ENCODE measurements around the gene DENND2C.
A peak's percentile ranks its signal among the peaks of the same experiment; 100 is the strongest.

Gene DENND2C

DNA sequence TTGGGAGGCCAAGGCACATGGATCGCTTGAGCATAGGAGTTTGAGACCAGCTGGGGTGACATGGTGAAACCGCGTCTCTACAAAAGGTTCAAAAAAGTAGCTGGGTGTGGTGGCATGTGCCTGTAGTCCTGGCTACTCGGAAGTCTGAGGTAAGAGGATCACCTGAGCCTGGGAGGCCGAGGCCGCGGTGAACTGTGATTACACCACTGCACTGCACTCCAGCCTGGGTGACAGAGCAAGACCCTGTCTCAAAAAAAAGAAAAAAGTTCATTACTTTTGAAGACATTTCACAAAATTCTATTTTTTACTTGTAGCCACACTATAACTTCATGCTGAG is 2.1 kb upstream of the DENND2C start:
- no peak for DNase-seq

DNA sequence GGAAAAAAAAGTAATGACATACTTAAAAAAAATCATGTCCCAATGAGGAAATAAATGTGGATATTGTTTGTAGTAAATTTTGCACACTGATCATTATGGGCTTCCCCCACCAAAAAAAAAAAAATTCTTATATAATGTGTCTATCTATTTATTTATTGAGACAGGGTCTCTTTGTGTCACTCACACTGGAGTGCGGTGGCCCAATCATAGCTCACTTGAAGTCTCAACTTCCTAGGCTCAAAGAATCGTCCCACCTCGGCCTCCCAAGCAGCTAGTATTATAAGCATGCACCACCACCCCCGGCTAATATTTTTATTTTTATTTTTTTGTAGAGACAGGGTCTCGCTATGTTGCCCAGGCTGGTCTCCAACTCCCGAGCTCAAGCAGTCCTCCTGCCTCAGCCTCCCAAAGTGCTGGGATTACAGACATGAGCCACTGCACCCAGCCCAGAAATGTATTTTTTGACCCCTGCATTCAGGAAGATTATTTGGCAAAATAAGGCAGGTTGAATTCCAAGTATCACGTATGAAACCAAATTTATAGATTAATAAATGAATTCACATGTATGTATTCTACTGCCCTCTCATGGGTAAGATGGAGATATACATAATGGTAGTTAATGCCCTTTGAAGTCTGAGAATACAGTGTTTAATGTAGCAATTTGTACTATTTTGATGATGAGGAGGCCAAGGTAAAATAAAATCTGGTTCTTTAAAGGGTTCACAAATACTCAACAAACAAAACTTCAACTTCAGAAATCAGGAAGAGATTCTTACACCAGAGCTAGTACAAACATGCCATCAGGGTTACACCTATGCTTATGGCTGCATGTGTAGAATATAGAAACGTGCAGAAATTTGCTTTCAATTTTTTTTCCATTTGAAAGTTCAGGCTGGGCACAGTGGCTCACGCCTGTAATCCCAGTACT is 1.4 kb upstream of the DENND2C start:
- DNase-seq, result no peak

DNA sequence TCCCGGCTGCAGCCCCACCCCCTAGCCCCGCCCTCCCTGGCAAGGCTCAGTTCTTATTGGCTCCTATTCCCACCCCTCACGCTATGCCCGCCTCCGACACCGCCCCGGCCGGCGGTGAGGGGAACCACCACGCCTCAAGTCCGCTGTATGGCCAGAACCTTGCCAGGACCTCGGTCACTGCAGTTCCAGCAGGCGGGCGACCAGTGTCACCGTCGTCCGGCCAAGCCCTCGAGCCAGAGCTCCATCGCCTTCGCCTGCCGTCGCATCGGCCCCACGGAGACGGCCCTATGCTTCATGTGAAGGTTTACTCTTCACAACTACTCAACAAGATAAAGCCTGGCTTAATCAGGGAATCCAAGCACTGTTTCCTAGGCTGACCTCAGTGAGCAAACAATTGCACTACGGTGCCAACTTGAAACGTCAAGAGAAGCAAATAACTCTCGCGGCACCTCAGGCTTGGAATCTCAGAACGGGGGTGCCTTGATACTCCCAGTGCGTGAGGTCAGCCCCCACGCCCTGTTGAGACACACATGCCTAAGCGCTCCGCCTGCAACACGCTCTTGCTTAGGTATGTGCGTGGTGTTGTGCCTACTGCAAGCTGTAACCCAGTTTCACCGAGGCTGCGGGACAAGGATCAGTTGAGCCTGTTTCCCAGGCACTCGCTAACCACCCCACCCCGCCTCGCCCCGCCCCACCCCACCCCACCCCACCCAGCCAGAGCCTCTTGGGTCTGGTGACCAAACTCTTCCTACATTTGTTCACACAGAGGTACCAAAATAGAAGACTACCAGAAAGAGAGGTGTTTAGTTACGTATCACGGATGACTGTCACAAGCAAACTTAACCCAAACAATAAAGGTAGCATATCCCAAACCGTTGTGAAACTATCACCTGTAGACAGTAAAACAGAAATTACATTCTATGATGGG is 498 bp upstream of the DENND2C start:
- DNase-seq, result peak; percentile 84

DNA sequence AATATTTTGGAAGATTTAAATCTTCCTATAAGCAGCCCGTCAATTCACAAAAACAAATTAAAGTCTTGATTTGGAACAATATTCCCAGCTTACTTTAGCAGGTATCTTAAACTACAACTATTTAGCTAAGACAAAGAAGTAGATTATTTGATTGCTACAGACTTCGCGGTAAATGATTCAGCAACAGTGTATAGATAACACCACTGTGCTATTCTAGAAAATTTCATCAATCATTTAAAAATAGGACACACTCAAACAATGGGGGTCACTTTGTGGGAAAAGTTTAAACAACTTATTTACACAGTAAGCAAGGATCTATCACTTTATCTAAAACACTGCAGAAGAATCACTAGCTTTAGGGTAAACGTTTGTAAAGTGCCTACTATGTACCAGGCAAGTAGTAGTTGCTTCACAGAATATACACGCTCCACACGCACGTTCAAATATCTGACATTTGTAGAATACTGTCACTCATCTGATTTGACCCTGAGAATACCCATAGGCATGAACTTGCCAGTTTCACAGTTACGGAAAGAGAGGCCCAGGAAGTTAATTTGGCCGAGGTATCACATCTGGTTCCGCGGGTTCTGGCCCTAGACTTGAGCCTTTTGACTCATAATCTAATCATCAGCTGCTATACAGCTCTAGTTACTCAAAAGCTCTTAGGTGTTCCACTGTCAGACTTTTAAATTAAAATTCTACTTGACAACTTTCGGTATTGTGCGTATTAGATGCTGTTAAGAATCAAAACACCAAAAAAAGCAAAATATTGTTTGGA is 876 bp downstream of the DENND2C start:
- DNase-seq, result no peak

DNA sequence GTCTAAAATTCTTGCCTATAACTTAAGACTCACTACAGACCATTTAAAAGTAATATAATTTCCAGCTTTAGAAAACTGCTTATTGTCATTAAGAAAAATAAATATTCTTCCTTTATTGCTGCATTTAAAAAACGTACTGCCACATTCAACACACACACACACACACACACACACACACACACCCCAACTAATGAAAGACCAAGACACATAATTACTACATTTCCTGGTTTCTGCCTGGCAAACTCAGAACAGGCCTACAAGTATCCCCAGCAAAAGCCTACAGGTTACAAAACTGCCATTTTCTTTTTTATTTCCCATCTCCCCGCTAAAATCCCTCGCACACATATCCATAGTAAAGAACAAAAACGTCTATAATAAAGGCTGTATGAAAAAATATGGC is 1.5 kb downstream of the DENND2C start:
- DNase-seq, result no peak

DNA sequence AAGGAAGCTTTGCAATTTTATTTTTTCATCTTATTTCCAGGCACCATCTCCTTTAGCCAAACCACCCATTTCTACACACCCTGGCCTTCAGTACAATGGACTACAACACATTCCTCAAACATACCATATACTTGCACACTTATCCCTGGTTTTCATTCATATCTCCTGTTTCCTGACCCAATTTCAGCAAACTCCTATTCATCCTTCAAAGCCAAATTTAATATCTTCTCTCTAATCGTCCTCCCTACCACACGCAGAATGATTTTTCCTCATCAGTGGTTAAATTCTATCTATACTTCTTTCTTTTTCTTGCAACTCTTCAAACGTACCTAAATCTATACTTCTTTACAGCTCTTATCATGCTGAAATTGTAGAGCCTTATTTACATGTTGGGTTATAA is 2.9 kb downstream of the DENND2C start:
- no peak for DNase-seq

DNA sequence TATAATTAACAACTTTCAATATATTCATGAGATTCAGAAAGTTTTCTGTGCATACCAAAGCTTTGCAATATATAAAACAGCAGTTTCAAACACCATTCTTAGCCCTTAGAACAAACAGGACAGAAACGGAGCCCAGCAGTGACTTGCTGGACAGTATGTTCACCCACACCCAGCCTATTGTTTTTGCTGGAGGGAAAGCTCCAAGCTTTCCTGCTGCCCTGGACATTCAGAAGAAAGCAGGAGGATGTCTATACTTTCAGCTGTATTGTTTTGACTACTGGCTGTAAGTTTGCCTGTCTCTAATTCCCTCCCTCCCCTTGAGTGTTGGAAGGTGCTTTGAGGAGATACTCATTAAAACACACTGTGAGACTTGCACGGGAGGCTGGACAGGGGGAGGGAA is 9.6 kb downstream of the DENND2C start:
- DNase-seq, result no peak

DNA sequence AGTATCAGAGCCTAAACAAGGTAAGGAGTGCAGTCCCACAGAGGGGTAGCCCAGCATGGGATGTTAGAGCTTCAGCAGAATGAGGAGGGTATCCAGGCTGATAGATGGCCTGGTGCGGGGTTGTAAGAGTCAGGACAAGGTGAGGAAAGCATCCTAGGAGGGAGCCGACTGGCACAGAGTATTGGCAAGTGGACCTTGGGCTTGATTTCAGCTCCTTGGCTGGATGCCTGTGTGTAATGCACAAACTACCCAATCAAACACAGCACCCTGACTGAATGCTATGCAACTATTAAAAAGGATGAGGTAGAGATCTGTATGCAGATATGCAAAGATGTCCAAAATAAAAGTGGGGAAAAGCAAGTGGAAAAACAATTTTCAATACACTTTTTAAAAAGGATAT is 18.0 kb downstream of the DENND2C start:
- DNase-seq, result no peak

DNA sequence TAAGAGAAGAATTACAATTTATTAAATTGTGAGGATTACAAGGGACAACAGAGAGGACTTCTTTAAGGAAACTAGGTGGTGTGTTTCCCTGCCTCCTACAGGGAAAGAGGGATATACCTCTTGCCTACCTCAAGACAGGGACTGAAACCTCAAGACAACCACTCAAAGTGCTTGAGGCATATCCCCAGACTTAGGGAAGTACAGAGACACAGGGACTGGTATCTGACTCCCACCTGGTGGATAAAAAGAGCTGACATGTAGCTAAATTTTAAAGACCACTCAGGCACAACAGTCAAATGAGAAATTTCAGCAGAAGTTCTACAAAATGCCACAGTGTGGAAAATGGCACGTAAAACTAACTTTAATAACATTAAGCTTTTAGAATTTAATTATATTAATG is 21.3 kb downstream of the DENND2C start:
- DNase-seq, result no peak

DNA sequence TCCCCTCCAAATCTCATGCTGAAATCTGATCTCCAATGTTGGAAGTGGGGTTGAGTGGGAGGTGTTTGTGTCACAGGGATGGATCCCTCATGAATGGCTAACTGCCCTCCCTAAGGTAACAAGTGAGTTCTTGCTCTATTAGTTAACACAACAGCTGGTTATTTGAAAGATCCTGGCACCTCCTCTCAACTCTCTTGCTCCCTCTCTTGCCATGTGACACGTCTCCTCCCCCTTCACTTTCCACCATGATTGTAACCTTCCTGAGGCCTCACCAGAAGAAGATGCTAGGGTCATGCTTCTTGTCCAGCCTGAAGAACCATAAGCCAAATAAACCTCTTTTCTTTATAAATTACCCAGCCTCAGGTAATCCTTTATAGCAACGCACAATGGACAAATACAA is 28.5 kb downstream of the DENND2C start:
- no peak for DNase-seq

DNA sequence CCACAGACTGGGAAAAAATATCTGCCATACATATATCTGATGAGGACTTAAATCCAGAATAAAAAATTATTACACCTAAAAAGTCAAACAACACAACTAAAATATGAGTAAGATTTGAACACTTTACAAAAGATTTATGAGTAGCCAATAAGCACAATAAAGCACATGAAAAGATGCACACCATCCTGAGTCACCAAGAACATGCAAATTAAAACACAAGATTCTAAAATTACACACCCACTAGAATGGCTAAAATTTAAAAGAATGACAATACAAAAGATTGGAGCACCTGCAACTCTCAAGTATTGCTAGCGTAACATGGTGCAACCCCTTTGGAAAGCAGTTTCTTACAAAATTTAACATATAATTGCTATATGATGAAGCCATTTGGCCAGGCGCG is 30.9 kb downstream of the DENND2C start:
- DNase-seq, result no peak

DNA sequence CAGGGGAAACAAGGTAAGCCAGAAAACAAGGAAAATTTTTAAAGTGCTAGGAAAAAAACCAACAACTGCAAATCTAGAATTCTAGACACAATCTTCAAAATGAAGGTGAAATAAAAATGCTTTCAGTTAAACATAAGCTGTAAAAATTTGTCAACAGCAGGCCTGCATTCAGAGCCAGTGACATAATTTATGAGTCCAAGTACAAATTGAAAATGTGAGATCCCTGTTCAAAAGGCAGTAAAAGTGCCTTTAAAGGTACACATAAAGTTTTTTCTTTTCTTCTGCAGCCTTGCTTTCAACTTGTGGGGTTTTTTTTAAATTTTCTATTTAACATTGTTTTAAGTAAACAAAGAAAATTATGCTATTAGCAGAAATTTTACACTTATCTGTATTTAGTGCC is 37.4 kb downstream of the DENND2C start:
- no peak for DNase-seq

DNA sequence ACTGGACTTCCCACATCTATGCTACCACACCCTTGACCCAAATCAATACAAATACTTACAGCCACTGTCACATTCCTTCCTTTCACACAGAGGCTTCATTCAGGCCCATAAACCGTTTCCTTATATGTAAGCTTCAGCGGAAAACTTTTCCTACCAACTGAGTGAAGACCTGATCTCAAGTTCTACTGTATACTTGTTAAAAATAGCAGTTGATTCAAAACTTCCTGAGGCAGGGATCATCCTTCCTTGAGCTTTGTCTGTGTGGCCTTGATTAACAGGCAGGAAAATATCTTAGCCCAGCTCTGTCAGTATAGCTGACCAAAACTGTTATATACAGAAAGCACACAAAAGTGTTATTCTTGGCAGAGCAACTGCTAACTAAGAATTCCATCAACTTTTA is 42.7 kb downstream of the DENND2C start:
- DNase-seq, result no peak

DNA sequence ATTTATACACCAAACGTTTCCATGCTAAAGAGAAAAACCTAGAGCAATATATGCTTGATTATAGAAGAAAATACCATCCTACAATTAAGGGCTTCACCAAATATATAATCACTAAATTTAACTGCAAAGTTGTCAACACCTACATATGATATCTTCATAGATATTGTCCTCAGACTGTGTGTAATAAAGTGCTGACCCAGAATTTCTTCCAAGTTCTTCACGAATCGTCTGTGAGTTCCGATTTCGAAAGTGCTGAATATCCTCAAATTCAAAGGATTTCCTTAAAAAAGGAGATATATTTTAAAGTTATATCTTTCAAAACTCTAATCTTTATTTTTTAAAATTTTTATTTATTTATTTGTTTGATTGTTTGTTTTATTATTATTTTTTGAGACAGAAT is 46.5 kb downstream of the DENND2C start:
- no peak for DNase-seq

DNA sequence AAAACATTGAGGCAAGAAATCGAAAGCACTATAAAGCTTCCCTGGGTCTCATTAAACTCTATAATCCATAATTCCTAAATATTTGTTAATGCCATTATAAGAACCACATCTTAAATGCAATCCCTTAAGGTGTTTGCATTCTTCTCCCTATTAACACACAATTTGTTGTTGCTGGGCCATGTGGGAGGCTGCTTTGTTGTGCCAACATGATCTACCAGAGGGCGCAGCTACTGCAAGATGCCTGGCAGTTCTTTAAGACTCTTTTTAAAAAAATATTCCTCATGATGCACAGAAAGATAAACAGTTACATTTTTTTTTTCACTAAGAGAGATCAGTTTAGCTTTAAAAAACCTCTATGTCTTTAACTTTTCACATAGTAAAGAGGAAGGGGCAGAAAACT is 49.4 kb downstream of the DENND2C start:
- no peak for DNase-seq

DNA sequence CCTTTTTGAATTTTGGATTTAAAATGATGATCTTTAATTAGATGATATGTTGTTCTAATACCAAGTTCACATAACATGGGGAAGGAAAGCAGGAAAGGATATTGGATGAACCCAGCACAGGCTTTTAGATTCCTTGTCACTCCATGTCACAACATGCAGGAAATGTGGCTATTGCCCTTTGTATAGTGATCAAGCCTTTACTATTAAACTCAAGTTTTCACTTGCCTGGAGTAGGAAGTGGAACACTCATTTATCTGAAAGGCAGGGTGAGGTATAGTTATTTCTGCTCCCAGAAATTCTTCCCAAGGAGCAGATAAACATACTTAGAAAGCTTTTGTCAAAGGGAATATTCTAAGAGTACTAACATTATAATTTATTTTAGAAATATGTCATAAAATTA is 51.2 kb downstream of the DENND2C start:
- no peak for DNase-seq

DNA sequence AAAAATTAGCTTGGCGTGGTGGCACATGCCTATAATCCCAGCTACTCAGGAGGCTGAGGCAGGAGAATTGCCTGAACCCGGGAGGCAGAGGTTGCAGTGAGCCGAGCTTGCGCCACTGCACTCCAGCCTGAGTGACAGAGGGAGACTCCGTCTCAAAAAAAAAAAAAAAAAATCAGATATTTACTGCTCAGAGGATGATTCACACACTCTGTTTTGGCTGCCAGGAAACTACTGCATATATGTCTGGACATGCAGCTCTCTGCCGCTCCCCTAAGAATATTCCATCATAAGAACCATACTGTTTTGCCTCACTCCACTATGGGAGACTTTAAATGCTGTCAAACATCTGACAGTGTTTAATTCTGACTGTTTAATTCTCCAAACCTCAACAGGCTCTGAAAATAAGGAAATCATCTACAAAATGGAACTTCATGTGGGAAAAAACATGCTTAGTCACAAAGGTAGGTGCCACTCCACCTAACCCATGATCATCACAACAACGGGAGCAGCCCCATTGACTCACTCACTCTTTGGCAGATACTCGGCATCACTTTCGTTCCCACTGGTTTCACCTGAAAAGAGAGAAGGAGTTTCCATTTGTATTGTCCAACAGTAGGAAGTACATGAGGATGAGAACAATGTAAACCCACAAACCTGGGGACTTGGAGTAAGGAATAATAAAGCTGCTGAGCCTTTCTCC is 59.2 kb downstream of the DENND2C start:
- no peak for DNase-seq

DNA sequence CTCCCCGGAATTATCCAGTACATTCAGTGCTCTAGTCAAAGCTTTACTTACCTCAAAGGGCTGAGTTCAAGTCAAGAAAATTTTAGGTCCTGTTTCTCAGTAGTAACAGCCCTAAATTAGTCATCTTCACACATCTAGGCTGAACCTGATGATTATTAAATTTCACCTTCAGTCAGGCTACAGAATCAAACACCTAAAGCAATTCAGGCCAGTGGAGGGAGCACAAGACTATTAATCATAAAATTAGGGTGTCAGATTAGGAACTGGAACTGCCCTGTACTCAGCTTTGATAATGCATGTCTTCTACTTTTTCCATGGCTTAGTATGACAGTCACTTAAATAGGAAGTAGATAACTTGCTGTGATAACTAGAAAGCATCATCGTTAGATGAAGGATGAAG is 60.0 kb downstream of the DENND2C start:
- DNase-seq, result no peak

DNA sequence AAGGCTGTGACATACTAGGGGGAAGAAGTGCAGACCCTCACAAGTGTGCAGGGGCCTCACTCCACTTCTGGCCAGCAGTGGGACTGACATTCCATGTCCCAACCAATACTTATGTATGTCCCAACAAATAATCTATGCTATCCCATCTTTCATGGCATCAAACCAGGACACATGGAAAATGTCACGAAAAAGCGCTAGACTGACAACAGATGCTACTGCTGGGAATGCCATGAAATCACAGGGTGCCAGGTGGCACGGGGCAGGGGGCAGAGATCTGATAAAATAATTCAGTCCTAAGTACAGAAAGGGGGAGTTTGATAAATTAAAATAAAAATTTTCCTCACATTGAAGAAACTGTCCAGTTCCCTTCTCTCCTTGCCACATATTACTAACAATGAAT is 60.8 kb downstream of the DENND2C start:
- DNase-seq, result no peak

DNA sequence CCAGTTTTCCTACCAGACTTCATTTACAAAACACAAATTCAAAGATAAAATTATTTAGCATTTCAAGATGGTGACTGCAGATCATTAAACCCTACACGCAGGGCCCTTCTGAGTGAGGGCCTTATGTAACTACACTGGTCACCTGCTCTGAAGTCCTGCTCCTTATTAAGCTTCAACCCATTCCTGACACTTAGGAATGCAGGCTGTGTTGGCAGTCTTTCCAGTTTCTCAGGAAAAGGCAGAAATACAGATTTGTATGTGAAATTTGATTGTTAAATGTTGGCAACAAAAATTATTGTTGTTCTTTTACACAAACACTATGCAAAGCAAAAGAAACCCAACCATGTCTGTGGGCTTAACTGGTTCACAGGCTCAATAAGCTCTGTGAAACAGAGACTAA is 62.6 kb downstream of the DENND2C start:
- no peak for DNase-seq

DNA sequence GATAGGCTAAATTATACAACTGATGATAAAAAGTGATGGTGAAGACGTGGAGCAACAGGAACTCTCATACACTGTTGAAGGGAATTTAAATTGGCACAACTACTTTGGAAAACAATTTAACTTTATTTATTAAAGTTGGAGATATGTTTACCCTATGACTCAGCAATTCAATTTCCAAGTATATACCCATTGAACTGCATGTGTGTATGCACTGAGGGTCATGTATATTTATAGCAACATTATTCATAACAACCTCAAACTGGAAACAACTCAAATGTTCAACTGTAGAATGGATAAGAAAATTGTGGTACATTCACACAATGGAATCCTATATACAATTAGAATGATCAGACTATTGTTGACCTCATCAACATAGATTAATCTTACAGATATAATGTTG is 71.9 kb downstream of the DENND2C start:
- DNase-seq, result no peak

DNA sequence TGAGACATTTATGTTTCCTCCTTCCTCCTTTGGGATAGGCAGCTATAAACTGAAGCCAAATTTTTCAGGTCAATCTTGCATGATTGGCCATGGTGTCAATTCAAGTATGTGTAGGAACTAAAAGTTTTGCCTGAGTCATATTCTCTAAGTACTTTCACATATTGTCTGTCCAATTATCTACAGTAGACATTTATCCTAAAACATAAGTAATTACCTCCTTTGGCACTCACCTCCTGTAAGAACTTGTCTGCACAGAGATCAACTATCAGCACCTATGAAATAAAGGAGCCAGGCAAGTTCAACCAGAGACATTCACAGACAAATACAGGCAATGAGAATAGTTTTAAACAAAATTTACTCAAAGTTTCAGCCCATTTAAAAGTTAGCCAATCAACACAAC is 74.2 kb downstream of the DENND2C start:
- DNase-seq, result no peak

DNA sequence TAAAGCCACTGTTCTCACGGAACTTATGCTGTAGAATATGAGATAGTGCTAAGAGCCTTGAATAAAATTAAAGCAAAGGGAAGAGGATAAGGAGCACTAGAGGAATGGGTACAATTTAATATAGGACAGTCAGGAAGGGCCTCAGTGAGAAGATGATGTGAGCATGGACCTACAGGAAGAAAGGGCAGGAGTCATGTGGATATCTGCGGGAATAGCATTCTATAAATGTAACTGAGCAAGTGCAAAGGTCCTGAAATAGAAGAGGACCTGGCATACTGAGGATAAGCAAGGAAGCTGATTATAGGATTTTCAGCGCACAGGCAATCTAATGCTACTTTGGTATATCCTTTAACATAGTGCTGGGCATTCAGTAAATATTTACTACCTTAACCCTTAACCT is 75.8 kb downstream of the DENND2C start:
- DNase-seq, result no peak

All from activated T-cell treated with anti-CD3 and anti-CD28 coated beads for 4 hours (primary cell).